ENCODE data around the gene ODF2. TPM values are rescaled to one million over a fixed set of nuclear protein-coding genes. Genes with fewer than 3 reads are reported as not detected.

ODF2 gene
- total and polyA plus RNA-seq, 2 donors (not counting 3 experiments of a cell fraction or from before 2014, with no cell fraction given) = 16.7 to 49.5 TPM

DNA sequence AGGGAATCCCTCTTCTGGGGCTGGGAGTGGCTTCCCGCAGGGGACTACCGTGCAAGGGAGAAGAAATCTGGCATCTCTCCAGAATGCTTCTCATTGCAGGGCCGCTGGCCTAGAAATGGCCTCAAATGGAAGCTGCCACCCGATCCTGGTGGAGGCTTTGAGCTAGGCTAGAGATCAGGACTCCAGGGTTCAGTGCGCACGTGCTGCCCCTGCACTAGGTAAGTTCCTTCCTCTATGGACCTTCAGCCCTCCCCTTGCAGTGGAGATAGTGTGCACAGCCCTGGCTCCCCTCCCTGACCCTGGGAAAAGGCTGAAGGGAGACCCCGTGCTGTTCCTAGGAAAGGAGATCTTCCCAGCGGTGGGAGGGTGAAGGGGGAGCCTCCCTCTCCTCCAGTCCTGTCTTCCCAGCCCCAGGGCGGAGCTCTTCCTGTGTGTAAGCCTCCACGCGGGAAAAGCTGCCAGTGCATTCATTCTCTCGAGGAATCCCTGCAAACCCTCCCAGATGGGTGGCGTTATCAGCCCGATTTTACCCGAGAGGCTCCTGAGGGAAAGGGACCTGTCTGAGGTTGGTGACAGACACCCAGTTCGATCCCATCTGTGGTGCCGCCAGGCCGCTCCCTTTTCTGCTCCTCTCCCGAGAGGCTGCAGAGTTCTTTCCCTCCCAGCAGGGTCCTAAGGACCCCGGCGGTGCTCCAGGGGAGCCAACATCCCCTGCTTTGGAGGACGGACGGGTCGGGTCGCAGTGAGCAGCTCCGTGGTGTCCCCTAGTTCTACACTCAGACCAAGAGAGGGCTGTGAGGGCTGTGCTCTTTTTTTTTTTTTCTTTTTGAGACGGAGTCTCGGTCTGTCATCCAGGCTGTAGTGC is 36.5 kb upstream of the ODF2 start:
- intact Hi-C loops (cut with micrococcal nuclease) = no loop called here
- DNase-seq (ENCODE audit: low read depth, low spot score) = no peak

More for the DNA sequence above, 36.5 kb upstream of the ODF2 start:
- peaks cover 9 to 10% of the 10 kb centered on the region in 2 experiments for H3K27me3 ChIP-seq (ENCODE audit: control insufficient read depth in 2 of 2, insufficient read depth in 2 of 2, low read length in 2 of 2)
- H3K27ac ChIP-seq (ENCODE audit: insufficient read depth, low read depth, low read length) = no peak overlapping the region
- H3K4me3 ChIP-seq (replicated peaks in 1 of 3; ENCODE audit: insufficient read depth in 1 of 3, low read depth in 1 of 3, low read length in 3 of 3) = no peak overlapping the region
- no TSS peak for BruUV-seq (replicated peaks)
- H3K9ac ChIP-seq (replicated peaks; ENCODE audit: extremely low read depth, insufficient read depth, low read length) = no peak overlapping the region
- no peaks in the 10 kb centered on the region for H3K9me1 ChIP-seq (replicated peaks; ENCODE audit: control insufficient read depth, extremely low read depth, insufficient read depth, low read length)
- H4K20me1 ChIP-seq (replicated peaks; ENCODE audit: control insufficient read depth, extremely low read depth, insufficient read depth, low read length) = no peaks in the 10 kb centered on the region
- ChIA-PET CTCF (interaction anchor here (0.6 to 4.2 kb wide), 23 partner anchors 9 to 1655 kb away, joined by 3 to 45 read pairs (median 5); partner anchors contain the start of gene URM1), POLR2A (no interaction called here)
- no peak for FAIRE-seq
- H3K36me3 ChIP-seq (ENCODE audit: control insufficient read depth in 2 of 2, extremely low read depth in 1 of 2, insufficient read depth in 2 of 2, low read length in 2 of 2) = no peaks in the 10 kb centered on the region
- H3K4me1 ChIP-seq (ENCODE audit: control insufficient read depth, extremely low read depth, insufficient read depth, low read length) = peaks cover 13% of the 10 kb centered on the region
- no peaks in the 10 kb centered on the region for H3K79me2 ChIP-seq (ENCODE audit: control insufficient read depth, insufficient read depth, low read length)
- peak overlapping the region; percentile 64 for H3K4me2 ChIP-seq (ENCODE audit: insufficient read depth, low read length)
- no peaks in the 10 kb centered on the region for H3K9me3 ChIP-seq (replicated peaks; ENCODE audit: control insufficient read depth, insufficient read depth, low read length)
- peak overlapping the region; percentile 73 for H2AFZ ChIP-seq (ENCODE audit: low read depth, low read length)
- dilution Hi-C loops (cut with MboI; ENCODE audit: extremely low pct_ligation_motif_present, low sequenced_read_pairs) = no loop called here
- TF ChIP-seq GATA2 (IDR thresholded peaks at IDR 0.05; ENCODE audit: insufficient read depth, insufficient read length, low read depth, low read length) = no peak
- no peak for TF ChIP-seq POLR2A (IDR thresholded peaks at IDR 0.05; ENCODE audit: low read depth, low read length)
- no peak for TF ChIP-seq EZH2 (IDR thresholded peaks at IDR 0.05; ENCODE audit: borderline replicate concordance, low read depth, low read length, severe bottlenecking)
- no peak for TF ChIP-seq POLR2AphosphoS5 (IDR thresholded peaks at IDR 0.05; ENCODE audit: insufficient read depth, low read depth, low read length)
- no peak for TF ChIP-seq FOS (IDR thresholded peaks at IDR 0.05; ENCODE audit: borderline replicate concordance, insufficient read depth, low read length)
- TF ChIP-seq JUN (IDR thresholded peaks at IDR 0.05; ENCODE audit: borderline replicate concordance, insufficient read depth, insufficient read length, low read depth) = no peak
- TF ChIP-seq, protein P1, sequence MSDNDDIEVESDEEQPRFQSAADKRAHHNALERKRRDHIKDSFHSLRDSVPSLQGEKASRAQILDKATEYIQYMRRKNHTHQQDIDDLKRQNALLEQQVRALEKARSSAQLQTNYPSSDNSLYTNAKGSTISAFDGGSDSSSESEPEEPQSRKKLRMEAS (IDR thresholded peaks at IDR 0.05; ENCODE audit: insufficient read depth, insufficient read length) = no peak
- TF ChIP-seq, protein P2, sequence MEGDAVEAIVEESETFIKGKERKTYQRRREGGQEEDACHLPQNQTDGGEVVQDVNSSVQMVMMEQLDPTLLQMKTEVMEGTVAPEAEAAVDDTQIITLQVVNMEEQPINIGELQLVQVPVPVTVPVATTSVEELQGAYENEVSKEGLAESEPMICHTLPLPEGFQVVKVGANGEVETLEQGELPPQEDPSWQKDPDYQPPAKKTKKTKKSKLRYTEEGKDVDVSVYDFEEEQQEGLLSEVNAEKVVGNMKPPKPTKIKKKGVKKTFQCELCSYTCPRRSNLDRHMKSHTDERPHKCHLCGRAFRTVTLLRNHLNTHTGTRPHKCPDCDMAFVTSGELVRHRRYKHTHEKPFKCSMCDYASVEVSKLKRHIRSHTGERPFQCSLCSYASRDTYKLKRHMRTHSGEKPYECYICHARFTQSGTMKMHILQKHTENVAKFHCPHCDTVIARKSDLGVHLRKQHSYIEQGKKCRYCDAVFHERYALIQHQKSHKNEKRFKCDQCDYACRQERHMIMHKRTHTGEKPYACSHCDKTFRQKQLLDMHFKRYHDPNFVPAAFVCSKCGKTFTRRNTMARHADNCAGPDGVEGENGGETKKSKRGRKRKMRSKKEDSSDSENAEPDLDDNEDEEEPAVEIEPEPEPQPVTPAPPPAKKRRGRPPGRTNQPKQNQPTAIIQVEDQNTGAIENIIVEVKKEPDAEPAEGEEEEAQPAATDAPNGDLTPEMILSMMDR (IDR thresholded peaks at IDR 0.05; ENCODE audit: extremely low read depth in 1 of 2, insufficient read depth in 1 of 2, low read depth in 1 of 2, low read length in 2 of 2) = no peak
- no peak for TF ChIP-seq MYC (IDR thresholded peaks at IDR 0.05; ENCODE audit: low read depth, low read length)
